ENCODE results near the gene NFAM1.

GRCh38 chr22:42357634-42358296 is 74.4 kb downstream of the NFAM1 start:
- TF ChIP-seq, protein P1, sequence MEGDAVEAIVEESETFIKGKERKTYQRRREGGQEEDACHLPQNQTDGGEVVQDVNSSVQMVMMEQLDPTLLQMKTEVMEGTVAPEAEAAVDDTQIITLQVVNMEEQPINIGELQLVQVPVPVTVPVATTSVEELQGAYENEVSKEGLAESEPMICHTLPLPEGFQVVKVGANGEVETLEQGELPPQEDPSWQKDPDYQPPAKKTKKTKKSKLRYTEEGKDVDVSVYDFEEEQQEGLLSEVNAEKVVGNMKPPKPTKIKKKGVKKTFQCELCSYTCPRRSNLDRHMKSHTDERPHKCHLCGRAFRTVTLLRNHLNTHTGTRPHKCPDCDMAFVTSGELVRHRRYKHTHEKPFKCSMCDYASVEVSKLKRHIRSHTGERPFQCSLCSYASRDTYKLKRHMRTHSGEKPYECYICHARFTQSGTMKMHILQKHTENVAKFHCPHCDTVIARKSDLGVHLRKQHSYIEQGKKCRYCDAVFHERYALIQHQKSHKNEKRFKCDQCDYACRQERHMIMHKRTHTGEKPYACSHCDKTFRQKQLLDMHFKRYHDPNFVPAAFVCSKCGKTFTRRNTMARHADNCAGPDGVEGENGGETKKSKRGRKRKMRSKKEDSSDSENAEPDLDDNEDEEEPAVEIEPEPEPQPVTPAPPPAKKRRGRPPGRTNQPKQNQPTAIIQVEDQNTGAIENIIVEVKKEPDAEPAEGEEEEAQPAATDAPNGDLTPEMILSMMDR (IDR thresholded peaks at IDR 0.05) = no peak
- TF ChIP-seq POLR2A (IDR thresholded peaks at IDR 0.05) (no peak), POLR2AphosphoS5 (IDR thresholded peaks at IDR 0.05) (no peak), EP300 (IDR thresholded peaks at IDR 0.05) (no peak)
